HG03103 (cell line): Measurements from ENCODE around the gene TGFBRAP1.
"Not testable (repeated sequence)": the region's sequence is repeated elsewhere in the genome, so short reads cannot be mapped to it uniquely, and the experiment has no call there.

ENCODE experiments used
- ATAC-seq: cut with Tn5 transposase; IDR thresholded peaks from one replicate; pipeline ENCODE4 v1.9.1; 2021; ENCODE audit warnings: low read depth; ENCODE audit not compliant: unreplicated experiment

TGFBRAP1 gene

GRCh38 chr2:105280281-105280680 lies 49.3 kb downstream of the TGFBRAP1 start:
- ATAC-seq: no peak

- ATAC-seq: no peak
These were observed 50.4 kb downstream of the TGFBRAP1 start for GRCh38 chr2:105279126-105279525.

GRCh38 chr2:105278654-105279053 lies 50.9 kb downstream of the TGFBRAP1 start:
- ATAC-seq: no peak

- no peak for ATAC-seq
These were observed 55.5 kb downstream of the TGFBRAP1 start for GRCh38 chr2:105274046-105274445.

- ATAC-seq: no peak
These were observed 57.4 kb downstream of the TGFBRAP1 start for GRCh38 chr2:105272176-105272575.

GRCh38 chr2:105271393-105272045 lies 58.0 kb downstream of the TGFBRAP1 start:
- ATAC-seq: no peak

- ATAC-seq: no peak
These were observed 60.1 kb downstream of the TGFBRAP1 start for GRCh38 chr2:105269426-105269825.

- ATAC-seq: no peak
These were observed 66.9 kb downstream of the TGFBRAP1 start for GRCh38 chr2:105262651-105263091.

- ATAC-seq: no peak
These were observed 68.5 kb downstream of the TGFBRAP1 start for GRCh38 chr2:105261061-105261460.

- no peak for ATAC-seq
These were observed 70.6 kb downstream of the TGFBRAP1 start for GRCh38 chr2:105258835-105259350.

- no peak for ATAC-seq
These were observed 71.6 kb downstream of the TGFBRAP1 start for GRCh38 chr2:105257981-105258380.

- no peak for ATAC-seq
These were observed 73.0 kb downstream of the TGFBRAP1 start for GRCh38 chr2:105256431-105257047.

- no peak for ATAC-seq
These were observed 73.6 kb downstream of the TGFBRAP1 start for GRCh38 chr2:105255979-105256378.

- ATAC-seq: no peak
These were observed 74.9 kb downstream of the TGFBRAP1 start for GRCh38 chr2:105254531-105255210.

- ATAC-seq: no peak
These were observed 77.3 kb downstream of the TGFBRAP1 start for GRCh38 chr2:105252271-105252670.

- not testable (repeated sequence) for ATAC-seq
These were observed 78.4 kb downstream of the TGFBRAP1 start for GRCh38 chr2:105251016-105251648.

- no peak for ATAC-seq
These were observed 79.6 kb downstream of the TGFBRAP1 start for GRCh38 chr2:105249891-105250290.

- no peak for ATAC-seq
These were observed 80.4 kb downstream of the TGFBRAP1 start for GRCh38 chr2:105249181-105249580.

GRCh38 chr2:105248316-105249070 lies 81.0 kb downstream of the TGFBRAP1 start:
- ATAC-seq: no peak

GRCh38 chr2:105244451-105244850 lies 85.1 kb downstream of the TGFBRAP1 start:
- ATAC-seq: no peak
